NCI-H2081 (cell line): Measurements from ENCODE around the gene SUGP2.

Experiments used
- DNase-seq, 2 experiments: peaks; one replicate each; lab custom pipeline; 2025; lab: John Stamatoyannopoulos, UW

The SUGP2 gene

DNA sequence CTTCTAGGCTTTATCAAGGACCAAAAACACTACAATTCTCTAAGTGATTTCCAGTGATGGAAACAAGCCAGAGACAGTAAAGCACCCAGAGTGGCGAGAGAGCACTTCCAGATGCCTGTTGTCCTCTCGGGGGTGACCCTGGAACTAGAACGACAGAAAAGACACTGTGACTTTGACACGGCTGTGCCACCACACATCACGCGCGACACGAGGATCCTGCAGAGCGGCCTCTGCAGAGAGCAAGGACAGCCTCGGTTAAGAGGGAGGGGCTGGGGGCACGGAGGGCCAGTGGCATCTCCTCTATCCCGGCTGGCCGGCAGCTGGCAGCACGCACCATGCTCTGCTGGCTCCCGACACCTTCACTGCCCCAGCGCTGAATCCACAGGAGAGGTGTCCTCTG is 42.3 kb downstream of the SUGP2 start:
- no peak for DNase-seq

DNA sequence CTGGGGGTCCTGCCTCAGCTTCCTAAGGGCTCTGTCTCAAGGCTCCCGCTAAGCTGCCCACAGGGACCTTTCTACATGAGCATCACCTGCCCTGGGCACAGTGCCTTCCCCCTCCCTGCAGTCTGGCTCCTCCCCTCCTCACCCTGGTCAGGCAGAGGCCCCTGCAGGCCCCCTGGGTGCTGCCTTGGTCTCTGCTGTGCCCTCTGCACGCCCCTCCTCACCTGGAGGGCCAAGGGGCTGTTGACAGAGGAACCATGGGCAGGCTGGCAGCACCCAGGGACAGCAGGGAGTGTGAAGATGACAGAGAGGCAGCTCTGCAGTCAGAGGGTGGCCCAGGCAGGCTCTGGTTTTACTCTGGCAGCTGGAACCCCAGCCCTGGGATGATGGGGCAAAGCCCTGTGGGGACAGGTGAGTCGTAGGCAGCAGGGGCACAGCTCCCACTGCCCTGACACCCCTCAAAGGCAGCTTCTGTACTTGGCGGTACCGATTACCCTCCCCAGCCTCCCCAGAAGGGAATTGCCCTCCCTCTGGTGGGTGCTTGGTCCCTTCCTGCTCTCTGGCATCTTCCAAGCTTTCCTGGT is 43.1 kb downstream of the SUGP2 start:
- DNase-seq: no peak

DNA sequence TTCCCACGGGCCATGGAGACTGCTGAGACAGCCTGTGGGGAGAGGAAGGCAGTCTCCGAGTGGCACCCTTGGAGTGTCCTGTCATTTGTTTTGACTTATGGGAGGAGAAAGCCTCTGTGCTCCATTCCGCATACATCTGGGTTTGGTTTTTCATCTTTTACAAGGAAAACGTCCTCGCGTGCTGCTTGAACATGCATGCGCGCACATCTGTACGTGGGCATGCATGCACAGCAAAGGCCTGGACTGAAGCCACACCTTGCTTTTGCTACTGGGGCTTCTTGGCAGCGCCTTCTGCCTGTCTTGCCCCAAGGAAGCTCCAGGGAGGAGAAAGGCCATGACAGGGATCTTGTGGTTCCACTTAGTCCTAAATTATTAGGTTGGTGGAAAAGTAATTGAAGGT is 44.0 kb downstream of the SUGP2 start:
- no peak for DNase-seq

DNA sequence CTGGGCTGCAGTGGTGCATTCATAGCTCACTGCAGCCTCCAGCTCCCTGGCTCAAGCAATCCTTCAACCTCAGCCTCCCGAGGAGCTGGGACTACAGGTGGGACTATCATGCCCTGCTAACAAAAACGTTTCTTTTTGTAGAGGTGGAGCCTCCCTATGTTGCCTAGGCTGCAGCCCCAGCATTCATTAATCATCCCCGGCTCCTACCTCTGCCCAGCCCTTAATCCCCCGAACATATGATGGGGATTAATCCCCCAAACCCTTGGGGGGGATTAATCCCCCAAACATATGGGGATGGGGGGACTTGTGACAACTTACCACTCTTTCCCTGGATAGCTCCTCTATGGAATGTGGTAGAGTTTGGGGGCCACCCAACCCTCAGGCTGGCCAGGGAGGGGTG is 45.9 kb downstream of the SUGP2 start:
- no peak for DNase-seq

DNA sequence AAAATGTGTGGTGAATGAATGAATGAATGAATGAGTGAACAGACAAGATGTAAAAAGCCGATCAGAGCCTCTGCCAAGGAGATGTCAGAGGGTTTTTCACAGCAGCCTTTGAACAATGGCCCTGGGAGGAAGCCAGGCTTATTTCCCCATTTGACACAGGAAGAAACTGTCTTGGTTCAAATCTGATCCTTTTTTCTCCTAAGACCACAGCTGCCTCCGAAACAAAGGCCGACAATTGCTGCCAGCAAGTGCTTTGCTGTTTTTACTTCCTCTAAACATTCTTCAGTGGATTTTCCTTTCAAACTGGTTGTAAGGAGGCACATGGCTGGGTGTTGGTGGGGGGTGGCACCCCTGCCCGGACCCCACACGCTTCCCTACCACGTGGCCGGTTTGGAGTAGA is 48.1 kb downstream of the SUGP2 start:
- no peak for DNase-seq

DNA sequence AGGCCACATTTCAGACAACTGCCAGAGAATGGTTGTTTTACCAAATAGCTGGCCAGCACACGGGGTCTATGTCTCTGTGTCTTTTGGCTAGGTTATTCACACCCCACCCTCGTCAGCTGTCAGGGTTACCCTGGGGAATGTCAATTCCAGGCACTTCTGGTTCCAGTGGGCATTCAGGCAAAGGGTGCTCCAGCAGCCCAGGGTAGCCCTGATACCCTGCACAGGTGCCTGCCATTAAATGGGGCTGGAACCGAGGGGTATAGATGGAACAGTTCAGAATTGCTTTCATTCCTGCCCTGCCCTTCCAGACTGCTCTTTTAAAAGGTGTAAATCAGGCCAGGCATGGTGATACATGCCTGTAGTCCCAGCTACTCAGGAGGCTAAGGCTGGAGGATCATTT is 49.1 kb downstream of the SUGP2 start:
- no peak for DNase-seq

DNA sequence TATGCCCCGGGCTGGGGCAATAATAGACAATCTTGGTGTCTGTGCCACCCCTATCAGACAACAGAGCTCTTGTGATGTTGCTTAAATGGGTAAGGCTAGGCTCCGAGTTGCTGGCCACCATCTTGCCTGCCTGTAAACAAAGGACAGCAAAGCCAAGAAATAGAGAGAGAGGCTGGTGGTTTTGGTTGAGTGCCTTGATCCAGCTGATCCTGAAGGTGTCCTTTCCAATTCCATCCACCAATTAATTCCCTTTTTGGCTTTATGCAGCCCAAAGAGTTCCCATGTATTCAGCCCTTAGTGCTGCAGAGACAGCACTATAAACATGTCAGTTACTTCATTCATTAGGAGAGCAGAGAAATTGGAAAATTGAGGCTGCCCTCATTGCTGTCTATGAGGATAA is 50.6 kb downstream of the SUGP2 start:
- no peak for DNase-seq

DNA sequence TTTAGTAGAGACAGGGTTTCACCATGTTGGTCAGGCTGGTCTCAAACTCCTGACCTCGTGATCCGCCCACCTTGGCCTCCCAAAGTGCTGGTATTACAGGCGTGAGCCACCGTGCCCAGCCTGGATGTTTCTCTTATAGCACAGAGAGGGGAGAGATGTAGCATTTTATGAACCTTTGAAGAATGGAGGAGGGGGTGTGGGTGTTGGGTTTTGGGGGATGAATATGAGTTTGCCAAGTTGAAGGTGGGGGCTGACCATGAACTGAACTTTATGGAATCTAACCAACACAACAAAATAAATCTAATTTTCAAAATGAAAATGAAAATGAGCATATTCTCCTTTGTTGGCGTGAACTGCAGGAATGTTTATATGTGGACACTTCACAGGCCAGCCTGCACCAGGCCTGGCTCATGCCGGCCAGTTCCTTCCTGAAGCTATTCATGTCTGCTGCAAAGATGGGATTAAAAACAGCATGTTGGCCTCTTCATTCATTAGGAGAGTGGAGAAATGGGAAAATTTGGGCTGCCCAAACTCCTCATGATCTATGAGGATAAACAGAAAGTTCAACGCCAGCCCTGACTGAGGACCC is 52.8 kb downstream of the SUGP2 start:
- no peak for DNase-seq

DNA sequence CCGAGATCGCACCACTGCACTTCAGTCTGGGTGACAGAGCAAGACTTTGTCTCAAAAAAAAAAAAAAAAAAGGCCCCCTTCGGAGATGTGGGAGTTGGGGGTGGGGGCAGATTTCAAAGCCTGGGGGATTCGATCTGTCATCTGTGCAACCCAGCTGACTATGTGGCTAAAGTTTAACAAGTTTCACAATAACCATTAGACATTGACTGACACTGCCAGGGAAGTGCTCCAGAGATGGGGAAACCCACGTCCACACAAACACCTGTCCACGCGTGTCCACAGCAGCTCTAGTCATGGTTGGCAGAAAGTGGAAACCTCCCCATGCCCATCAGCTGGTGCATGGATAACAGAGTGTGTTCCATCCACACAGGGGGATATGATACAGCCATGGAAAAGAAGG is 54.7 kb downstream of the SUGP2 start:
- no peak for DNase-seq

DNA sequence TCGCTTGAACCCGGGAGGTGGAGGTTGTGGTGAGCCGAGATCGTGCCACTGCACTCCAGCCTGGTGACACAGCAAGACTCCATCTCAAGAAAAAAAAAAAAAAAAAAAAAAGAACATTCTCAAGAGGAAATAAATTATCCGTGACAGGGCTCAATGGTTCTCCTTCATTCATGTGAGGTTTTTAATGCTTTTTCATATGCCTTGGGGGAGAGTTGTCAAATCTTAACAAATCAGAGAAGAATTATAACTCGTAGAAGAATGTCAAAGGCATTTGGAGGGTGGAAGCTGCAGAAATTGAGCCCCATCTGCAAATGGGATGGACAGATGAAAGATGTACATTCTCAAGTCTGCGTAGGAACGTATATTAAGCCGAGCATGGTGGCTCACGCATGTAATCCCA is 57.4 kb downstream of the SUGP2 start:
- no peak for DNase-seq

DNA sequence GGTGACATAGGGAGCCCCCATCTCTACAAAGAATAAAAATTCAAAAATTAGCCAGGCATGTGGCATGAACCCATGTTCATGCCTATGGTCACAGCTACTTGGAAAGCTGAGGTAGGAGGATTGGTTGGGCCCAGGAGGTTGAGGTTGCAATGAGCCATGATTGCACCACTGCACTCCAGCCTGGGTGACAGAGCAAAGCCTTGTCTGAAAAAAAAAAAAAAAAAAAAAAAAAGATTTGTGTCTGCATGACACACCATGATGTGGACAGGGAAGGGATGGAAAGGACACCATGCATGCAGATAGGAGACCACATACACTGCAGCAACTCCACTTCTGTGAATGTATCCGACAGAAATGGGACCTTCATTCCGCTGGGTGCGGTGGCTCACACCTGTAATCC is 58.3 kb downstream of the SUGP2 start:
- DNase-seq: no peak

DNA sequence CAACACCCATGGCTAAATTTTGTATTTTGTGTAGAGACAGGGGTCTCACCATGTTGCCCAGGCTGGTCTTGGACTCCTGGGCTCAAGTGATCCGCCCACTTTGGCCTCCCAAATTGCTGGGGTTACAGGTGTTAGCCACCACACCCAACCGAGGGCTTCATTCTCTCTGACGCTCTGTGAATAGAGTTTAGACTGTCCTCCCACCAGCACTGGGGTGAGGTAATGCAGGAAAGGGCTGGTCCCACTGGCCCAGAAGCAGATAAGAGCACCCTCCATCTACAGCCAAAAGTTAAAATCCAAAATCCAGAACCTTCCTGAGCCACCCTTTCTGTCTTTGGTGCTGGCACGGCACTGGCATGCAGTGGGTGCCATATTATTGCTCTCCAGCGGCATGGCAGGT is 60.5 kb downstream of the SUGP2 start:
- DNase-seq: no peak

DNA sequence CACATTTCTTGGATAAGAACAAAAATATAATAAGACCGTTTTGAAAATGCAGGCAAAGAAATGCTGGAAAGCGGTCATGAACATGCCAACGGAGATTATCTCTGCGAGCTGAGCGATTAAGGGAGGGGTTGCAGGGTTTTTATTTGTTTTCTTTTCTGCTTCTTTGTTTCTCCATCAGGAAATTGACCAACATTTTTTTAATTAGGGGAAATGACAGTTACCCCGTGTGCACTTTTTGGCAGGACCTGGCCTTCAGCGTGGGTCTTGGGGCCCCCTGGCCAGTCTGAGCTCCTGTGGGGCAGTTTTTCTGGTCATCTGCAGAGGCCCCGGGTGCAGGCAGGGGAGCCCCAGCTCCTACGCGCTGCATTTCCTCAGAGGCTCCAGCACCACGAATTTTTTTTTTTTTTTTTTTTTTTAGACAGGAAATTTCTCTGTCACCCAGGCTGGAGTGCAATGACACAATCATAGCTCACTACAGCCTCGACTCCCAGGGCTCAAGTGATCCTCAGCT is 61.0 kb downstream of the SUGP2 start:
- no peak for DNase-seq

DNA sequence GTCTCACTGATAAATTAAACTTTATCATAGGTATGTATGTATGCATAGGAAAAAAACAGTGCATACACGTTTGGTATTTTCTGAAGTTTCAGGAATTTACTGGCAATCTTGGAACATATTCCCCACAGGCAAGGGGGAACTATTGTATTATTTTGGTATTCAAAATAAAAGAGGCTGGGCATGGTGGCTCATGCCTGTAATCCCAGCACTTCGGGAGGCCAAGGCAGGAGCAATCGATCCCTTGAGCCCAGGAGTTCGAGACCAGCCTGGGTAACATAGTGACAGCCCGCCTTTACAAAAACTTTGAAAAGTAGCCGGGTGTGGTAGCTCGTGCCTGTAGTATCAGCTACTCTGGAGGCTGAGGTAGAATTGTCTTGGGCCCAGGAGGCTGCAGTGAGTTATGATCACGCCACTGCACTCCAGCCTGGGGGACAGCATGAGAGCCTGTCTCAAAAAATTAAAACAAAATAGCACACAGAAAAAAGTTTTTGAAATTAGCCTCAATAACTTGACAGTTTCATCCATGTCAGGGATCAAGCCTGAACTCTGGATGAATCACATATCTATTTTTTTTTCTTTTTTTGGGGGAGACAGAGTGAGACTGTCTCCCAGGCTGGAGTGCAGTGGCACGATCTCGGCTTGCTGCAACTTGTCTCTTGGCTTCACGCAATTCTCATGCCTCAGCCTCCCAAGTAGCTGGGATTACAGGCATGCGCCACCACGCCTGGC is 63.2 kb downstream of the SUGP2 start:
- DNase-seq: no peak

DNA sequence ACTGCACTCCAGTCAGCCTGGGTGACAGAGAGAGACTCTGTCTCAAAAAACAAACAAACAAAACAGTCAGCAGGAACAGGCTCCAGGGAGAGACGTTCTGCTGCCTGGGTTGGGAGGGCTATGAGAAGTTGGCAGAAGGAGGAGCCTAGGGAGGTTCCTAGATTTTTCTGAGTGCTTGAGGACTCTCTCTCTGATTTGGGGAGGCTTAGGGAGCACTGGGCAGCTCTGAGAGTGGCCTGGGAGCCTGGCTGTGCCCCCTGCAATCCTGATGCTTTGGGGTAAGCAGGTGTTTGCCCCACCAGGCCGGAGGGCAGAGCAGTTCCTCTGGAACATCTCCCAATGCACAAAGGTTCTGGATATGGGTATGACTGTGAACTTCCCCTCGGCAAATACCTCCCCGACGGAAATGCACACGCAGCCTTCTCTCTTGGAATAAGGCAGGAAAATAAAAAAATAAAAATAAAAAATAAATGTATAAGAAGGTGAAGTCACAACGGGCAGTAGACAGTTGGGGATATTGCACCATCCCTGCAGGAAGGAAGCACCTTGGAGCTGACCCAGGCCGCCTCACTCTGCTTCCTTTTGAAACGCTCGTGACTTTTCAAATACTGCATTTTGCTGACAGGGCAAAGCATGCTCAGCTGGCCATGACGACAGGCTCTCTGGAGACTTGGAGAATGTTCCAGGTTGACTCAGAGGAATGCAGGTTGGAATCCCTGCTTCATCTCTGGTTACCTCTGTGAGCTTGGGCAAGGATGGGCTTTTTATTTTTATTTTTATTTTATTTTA is 65.8 kb downstream of the SUGP2 start:
- no peak for DNase-seq

DNA sequence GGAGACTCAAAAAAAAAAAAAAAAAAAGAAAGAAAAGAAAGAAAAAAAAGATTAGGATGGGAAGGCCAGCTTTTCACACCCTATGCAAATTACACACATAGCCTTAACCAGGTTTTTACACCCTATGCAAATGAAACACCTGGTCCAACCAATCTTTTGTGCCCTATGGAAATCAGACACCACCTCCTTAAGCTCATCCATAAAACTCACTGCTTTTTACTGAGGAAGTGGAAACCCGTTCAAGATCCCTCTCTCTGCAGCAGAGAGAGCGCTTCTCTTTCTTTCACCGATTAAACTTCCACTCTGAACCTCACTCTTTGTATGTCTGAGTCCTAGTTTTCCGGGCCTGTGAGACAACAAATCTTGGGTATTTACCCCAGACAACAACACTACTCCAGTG is 67.0 kb downstream of the SUGP2 start:
- DNase-seq: no peak

DNA sequence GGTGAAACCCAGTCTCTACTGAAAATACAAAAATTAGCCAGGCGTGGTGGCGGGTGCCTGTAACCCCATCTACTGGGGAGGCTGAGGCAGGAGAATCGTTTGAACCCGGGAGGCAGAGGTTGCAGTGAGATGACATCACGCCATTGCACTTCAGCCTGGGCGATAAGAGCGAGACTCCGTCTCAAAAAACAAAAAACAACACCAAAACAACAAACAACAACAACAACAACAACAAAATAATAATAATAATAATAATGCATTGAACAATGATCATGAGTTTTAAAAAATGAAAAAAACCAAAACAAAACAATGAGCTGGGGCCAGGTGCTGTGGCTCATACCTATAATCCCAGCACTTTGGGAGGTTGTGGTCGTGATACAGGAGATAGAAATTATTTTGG is 69.2 kb downstream of the SUGP2 start:
- no peak for DNase-seq

DNA sequence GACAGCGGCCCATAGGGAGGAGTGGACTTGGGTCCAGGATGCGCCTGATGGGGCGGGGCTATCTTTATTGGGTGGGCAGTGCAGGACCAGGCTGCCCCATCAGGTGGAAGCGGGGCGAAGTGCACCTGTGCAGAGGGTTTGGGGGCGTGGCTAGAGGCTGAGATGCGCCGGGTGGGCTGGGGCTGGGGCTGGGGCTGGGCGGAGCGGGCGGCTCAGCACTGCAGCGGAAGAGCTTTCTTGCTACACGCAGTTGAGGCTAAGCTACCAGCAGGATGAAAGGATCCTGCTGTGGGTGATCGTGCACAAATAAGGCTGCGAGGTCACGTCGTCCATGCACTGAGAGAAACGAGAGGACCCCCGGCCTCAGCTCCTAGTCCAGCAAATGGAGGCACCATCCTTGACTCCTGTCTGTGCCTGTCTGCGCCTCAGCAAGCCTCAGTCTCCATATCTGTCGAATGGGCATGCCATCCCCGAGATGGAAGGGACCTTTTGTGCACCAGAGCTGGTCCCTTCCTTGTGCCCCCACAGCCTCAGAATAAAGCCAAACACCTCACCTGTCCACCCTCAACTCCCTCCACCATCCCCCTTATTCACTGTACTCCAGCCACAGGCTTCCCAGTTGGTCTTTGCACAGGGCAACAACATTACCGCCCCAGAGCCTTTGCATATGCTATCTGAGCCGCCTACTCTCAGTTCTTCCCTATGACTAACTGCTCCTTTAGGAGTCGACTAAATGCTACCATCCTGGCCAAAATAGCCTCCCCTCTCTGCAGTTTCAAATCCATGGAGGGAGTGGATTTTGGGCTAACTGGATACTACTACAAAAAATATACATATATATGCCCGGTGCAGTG is 71.3 kb downstream of the SUGP2 start:
- DNase-seq: no peak

DNA sequence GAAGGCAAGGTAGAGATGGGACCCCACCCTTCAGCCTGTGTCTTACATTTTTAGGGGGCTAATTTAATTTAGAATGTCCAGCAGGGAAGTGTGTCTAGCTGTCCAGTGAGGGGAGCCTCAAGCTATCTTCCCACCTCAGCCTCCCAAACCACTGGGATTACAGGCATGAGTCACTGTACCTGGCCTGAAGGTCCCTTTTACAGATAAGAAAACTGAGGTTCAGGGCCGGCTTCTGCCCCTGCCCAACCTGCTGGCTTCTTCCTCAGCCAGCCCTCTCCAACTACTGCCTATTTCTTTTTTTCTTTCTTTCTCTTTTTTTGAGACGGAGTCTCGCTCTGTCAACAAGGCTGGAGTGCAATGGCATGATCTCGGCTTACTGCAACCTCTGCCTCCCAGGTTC is 72.9 kb downstream of the SUGP2 start:
- no peak for DNase-seq

DNA sequence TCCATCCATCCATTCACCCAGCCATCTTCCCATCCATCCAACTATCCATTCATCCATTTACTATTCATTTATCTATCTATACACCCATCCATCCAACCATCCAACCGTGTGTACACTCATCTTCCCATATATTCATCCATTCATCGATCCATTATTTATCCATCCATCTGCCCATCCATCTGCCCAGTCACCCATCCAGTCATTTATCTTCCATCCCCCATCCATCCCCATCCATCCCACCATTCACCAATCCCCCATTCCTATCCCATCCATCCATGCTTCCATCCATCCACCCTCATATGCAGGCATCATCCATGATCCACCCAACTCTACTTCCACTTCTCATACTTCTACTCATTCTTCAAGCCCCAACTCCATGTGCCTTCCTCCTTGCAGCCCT is 78.3 kb downstream of the SUGP2 start:
- no peak for DNase-seq

DNA sequence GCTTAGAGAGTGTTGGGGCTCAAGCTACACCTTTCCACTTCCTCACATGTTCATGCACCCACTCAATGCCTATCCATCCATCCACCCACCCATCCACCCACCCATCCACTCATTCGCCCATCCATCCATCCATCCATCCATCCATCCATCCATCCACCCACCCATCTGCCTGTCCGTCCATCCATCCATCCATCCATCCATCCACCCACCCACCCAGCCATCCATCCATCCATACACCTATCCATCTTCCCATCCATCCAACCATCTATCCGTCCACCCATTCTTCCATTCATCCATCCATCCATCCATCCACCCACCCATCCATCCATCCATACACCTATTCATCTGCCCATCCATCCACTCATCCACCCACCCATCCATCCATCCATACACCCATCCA is 79.2 kb downstream of the SUGP2 start:
- no peak for DNase-seq
